Measurements from ENCODE around the gene FGF4.

DNA sequence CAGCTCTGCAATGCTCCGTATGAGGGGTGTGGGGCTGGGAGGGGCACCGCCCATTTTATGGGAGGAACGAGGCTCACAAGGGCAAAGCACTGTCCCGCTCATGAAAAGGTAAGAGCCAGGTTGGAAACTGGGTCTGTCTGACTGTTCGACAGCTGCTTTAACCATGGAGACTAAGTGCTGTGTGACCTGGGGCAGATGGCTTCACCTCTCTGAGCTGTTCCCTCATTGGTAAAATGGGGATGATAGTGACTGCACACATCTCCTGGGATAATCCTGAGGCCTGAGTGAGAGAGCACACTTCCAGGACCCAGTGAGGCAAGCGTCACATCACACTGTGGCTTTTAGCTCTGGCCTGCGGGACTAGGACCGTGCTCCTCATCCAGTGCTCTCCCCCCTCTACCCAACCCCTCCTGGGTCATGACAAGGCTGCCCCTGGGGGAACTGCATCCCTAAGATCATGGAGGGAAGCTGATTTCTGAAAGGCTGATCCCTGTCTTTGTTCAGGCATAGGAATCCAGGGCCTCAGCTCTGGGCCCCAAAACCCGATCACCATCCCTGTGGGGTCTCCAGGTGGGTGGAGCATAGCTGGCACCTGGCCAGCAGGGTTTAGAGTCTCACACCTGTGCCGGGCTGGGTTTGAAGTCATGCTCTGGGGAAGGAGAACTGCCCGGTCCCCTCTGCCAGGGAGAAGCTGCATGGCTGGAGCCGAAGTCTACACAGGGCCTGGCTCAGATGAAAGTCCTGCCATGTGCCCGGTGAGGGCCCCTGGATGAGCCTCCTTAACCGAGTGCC, 22.8 kb upstream of the FGF4 start:
- TF ChIP-seq, protein P1, sequence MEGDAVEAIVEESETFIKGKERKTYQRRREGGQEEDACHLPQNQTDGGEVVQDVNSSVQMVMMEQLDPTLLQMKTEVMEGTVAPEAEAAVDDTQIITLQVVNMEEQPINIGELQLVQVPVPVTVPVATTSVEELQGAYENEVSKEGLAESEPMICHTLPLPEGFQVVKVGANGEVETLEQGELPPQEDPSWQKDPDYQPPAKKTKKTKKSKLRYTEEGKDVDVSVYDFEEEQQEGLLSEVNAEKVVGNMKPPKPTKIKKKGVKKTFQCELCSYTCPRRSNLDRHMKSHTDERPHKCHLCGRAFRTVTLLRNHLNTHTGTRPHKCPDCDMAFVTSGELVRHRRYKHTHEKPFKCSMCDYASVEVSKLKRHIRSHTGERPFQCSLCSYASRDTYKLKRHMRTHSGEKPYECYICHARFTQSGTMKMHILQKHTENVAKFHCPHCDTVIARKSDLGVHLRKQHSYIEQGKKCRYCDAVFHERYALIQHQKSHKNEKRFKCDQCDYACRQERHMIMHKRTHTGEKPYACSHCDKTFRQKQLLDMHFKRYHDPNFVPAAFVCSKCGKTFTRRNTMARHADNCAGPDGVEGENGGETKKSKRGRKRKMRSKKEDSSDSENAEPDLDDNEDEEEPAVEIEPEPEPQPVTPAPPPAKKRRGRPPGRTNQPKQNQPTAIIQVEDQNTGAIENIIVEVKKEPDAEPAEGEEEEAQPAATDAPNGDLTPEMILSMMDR (IDR thresholded peaks at IDR 0.05; ENCODE audit: extremely low read depth in 1 of 2, insufficient read depth in 1 of 2, low read depth in 1 of 2, low read length in 2 of 2) = no peak
- TF ChIP-seq POLR2AphosphoS5 (IDR thresholded peaks at IDR 0.05; ENCODE audit: insufficient read depth, low read depth, low read length) = no peak
- no peak for TF ChIP-seq JUN (IDR thresholded peaks at IDR 0.05; ENCODE audit: borderline replicate concordance, insufficient read depth, insufficient read length, low read depth)
- no peak for TF ChIP-seq EZH2 (IDR thresholded peaks at IDR 0.05; ENCODE audit: borderline replicate concordance, low read depth, low read length, severe bottlenecking)
- no peak for TF ChIP-seq POLR2A (IDR thresholded peaks at IDR 0.05; ENCODE audit: low read depth, low read length)

Data from endothelial cell of umbilical vein (primary cell).